SK-N-SH (cell line): ENCODE measurements around the gene SH2D3A. TPM values are rescaled to one million over a fixed set of nuclear protein-coding genes. Genes with fewer than 3 reads are reported as not detected.
"Not testable (repeated sequence)": the region's sequence is repeated elsewhere in the genome, so short reads cannot be mapped to it uniquely, and the experiment has no call there.

ENCODE experiments used
- CTCF ChIA-PET: fragments of 300-600, 350-600 bp; formaldehyde crosslinking; extraction: SDS; loops from one replicate; lab custom pipeline; 2021; lab: Yijun Ruan, JAX
- POLR2A ChIA-PET: fragments of 350-600 bp; sonication (Branson Sonifier 250); formaldehyde crosslinking; extraction: SDS; loops from one replicate; lab custom pipeline; 2020; ENCODE audit warnings: antibody characterized with exemption, inconsistent platforms; lab: Yijun Ruan, JAX
- DNase-seq: peaks from one replicate; pipeline ENCODE4 v3.0.0; 2012
- H2AFZ ChIP-seq: fragments of 200-600 bp; sonication (generic); 2 replicates; pipeline ENCODE4 v1.8.1; 2016; ENCODE audit warnings: antibody characterized with exemption, mild to moderate bottlenecking, low read depth
- H3F3A ChIP-seq: fragments of 200-600 bp; sonication (generic); replicated peaks from 2 replicates; pipeline ENCODE3; 2016; ENCODE audit warnings: antibody characterized with exemption, mild to moderate bottlenecking; ENCODE audit not compliant: insufficient read depth
- H3K27ac ChIP-seq, 2 experiments: fragments of 200-500 bp in 1 of 2; fragments of 200-600 bp in 1 of 2; sonication (Bioruptor generic) in 1 of 2; sonication (generic), shearing (Covaris generic) in 1 of 2; 2 replicates each; pipeline versions ENCODE4 v1.5.1 to v1.6.1; 2014 to 2016; ENCODE audit warnings: low read depth in 2 of 2, inconsistent platforms in 1 of 2, low read length in 1 of 2, mild to moderate bottlenecking in 1 of 2, mixed read lengths in 1 of 2
- H3K27me3 ChIP-seq: fragments of 200-600 bp; sonication (generic), shearing (Covaris generic); 2 replicates; pipeline ENCODE4 v1.6.1; 2016; ENCODE audit warnings: mixed run types; ENCODE audit not compliant: insufficient read depth
- H3K36me3 ChIP-seq, 2 experiments: fragments of 200-500 bp in 1 of 2; fragments of 200-600 bp in 1 of 2; sonication (Bioruptor generic) in 1 of 2; sonication (generic) in 1 of 2; replicated peaks in 1 of 2; 2 replicates each; pipeline versions ENCODE3 to v1.5.1; 2014 to 2016; ENCODE audit warnings: low read length in 1 of 2, mild to moderate bottlenecking in 1 of 2; ENCODE audit not compliant: insufficient read depth in 2 of 2, control insufficient read depth in 1 of 2
- H3K4me1 ChIP-seq, 2 experiments: fragments of 200-500 bp in 1 of 2; fragments of 200-600 bp in 1 of 2; sonication (Bioruptor generic) in 1 of 2; sonication (generic), shearing (Covaris generic) in 1 of 2; 2 replicates each; pipeline versions ENCODE4 v1.5.1 to v1.6.1; 2014 to 2016; ENCODE audit warnings: low read depth in 1 of 2, low read length in 1 of 2, mixed run types in 1 of 2; ENCODE audit not compliant: insufficient read depth in 2 of 2, control insufficient read depth in 1 of 2
- H3K4me2 ChIP-seq: fragments of 200-600 bp; sonication (generic), shearing (Covaris generic); 2 replicates; pipeline ENCODE4 v1.6.1; 2017; ENCODE audit warnings: mixed run types
- H3K4me3 ChIP-seq, 2 experiments: fragments of 200-500 bp in 1 of 2; fragments of 200-600 bp in 1 of 2; sonication (Bioruptor generic) in 1 of 2; sonication (generic), shearing (Covaris generic) in 1 of 2; 2 replicates each; pipeline versions ENCODE4 v1.5.1 to v1.8.1; 2014 to 2016; ENCODE audit warnings: low read depth in 2 of 2, inconsistent platforms in 1 of 2, low read length in 1 of 2, mild to moderate bottlenecking in 1 of 2, mixed read lengths in 1 of 2, moderate library complexity in 1 of 2
- H3K79me2 ChIP-seq: fragments of 200-600 bp; sonication (generic); 2 replicates; pipeline ENCODE4 v1.8.1; 2017; ENCODE audit warnings: mild to moderate bottlenecking; ENCODE audit not compliant: insufficient read depth
- H3K9ac ChIP-seq: fragments of 200-600 bp; sonication (generic); 2 replicates; pipeline ENCODE4 v1.6.1; 2017; ENCODE audit warnings: mixed run types
- H3K9me2 ChIP-seq: fragments of 200-600 bp; sonication (generic); 2 replicates; pipeline ENCODE4 v1.6.1; 2017; ENCODE audit warnings: mixed run types
- H3K9me3 ChIP-seq: fragments of 200-600 bp; sonication (generic); 2 replicates; pipeline ENCODE4 v1.6.1; 2017; ENCODE audit warnings: mixed run types, mild to moderate bottlenecking, moderate library complexity
- H4K20me1 ChIP-seq: fragments of 200-600 bp; sonication (generic); 2 replicates; pipeline ENCODE4 v1.6.1; 2017; ENCODE audit warnings: mild to moderate bottlenecking, mixed run types; ENCODE audit not compliant: insufficient read depth
- CHD2 ChIP-seq: fragments of 150-350 bp; IDR thresholded peaks from 2 replicates; pipeline ENCODE4 v1.6.1; 2018; ENCODE audit warnings: low read length; ENCODE audit not compliant: partially characterized antibody
- ELF1 ChIP-seq: IDR thresholded peaks from 2 replicates; pipeline ENCODE4 v1.4.0; 2012
- EP300 ChIP-seq, 2 experiments: IDR thresholded peaks; 2 replicates each; pipeline versions ENCODE4 v1.4.0 to v1.6.1; 2012; ENCODE audit warnings: borderline replicate concordance in 1 of 2, low read depth in 1 of 2, low read length in 1 of 2
- FOSL2 ChIP-seq: IDR thresholded peaks from 2 replicates; pipeline ENCODE4 v1.4.0; 2012; ENCODE audit warnings: low read depth, mild to moderate bottlenecking, moderate library complexity, borderline replicate concordance
- FOXJ3 ChIP-seq: sonication (generic); formaldehyde crosslinking; IDR thresholded peaks from 2 replicates; pipeline ENCODE4 v1.5.1; 2020; ENCODE audit warnings: mild to moderate bottlenecking, missing genetic modification reagents
- JUND ChIP-seq: IDR thresholded peaks from 2 replicates; pipeline ENCODE4 v1.4.0; 2012
- MEF2A ChIP-seq: IDR thresholded peaks from 2 replicates; pipeline ENCODE4 v1.4.0; 2012; ENCODE audit warnings: low read depth, borderline replicate concordance
- NRF1 ChIP-seq: IDR thresholded peaks from 2 replicates; pipeline ENCODE4 v1.6.1; 2012; ENCODE audit warnings: low read depth, mild to moderate bottlenecking, low read length
- RFX5 ChIP-seq: IDR thresholded peaks from 2 replicates; pipeline ENCODE4 v1.6.1; 2012; ENCODE audit warnings: mild to moderate bottlenecking, improper control_type of control experiment, low read length
- RXRA ChIP-seq: IDR thresholded peaks from 2 replicates; pipeline ENCODE4 v1.4.0; 2012; ENCODE audit warnings: low read depth, mild to moderate bottlenecking, borderline replicate concordance
- SIN3A ChIP-seq: IDR thresholded peaks from 2 replicates; pipeline ENCODE4 v1.6.1; 2012; ENCODE audit warnings: low read depth, mild to moderate bottlenecking, low read length, moderate library complexity, borderline replicate concordance
- TAF1 ChIP-seq: IDR thresholded peaks from 2 replicates; pipeline ENCODE4 v1.6.1; 2012; ENCODE audit warnings: low read depth, mild to moderate bottlenecking, low read length, moderate library complexity, borderline replicate concordance
- TCF12 ChIP-seq: IDR thresholded peaks from 2 replicates; pipeline ENCODE4 v1.4.0; 2012
- TEAD4 ChIP-seq: IDR thresholded peaks from 2 replicates; pipeline ENCODE4 v1.4.0; 2012; ENCODE audit warnings: mild to moderate bottlenecking, borderline replicate concordance; ENCODE audit not compliant: insufficient read depth
- WGBS: methylation state at CpG from one replicate; pipeline ENCODE4 v1.1.6; 2017; ENCODE audit warnings: low lambda C conversion rate; 5-methylcytosine and 5-hydroxymethylcytosine counted together
- polyA plus RNA-seq, 3 experiments: library from polyadenylated mRNA; depleted of rRNA; stranded (reverse); fragments of >200 nt; gene quantifications; 2 replicates each; pipeline ENCODE4 v1.2.3, GENCODE V29; 2012
- TF ChIP-seq, protein P1 (sequence below): IDR thresholded peaks from 2 replicates; pipeline ENCODE4 v1.4.0; 2012; ENCODE audit warnings: low read depth, borderline replicate concordance
- TF ChIP-seq, protein P2 (sequence below): IDR thresholded peaks from 2 replicates; pipeline ENCODE4 v1.4.0; 2012; ENCODE audit warnings: low read depth
- TF ChIP-seq, protein P3 (sequence below): fragments of 200-600 bp; sonication (generic); IDR thresholded peaks from 2 replicates; pipeline ENCODE4 v1.6.1; 2017; ENCODE audit warnings: antibody characterized with exemption, mild to moderate bottlenecking, moderate library complexity
- TF ChIP-seq, protein P4 (sequence below): IDR thresholded peaks from 2 replicates; pipeline ENCODE4; 2012

Gene SH2D3A
- polyA plus RNA-seq, 1 of the 3 experiments (the other 2 are of a cell fraction): 0.35 TPM

DNA sequence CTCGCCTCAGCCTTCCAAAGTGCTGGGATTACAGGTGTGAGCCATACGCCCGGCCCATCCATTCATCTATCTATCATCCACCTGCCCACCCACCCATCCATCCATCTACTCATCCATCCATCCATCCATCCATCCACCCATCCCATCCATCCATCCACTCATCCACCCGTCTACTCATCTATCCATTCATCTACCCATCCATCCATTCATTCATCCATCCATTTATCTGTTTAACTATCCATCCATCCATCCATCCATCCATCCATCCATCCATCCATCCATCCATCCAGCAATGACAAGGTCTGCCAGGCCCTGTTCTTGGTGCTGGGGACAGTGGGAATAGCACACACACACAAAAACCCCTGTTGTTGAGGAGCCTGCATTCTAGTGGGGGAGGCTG lies 9.8 kb upstream of the SH2D3A start:
- Histone ChIP-seq H4K20me1 (no peaks in the 10 kb centered on the region), H3K9ac (no peak overlapping the region), H3F3A (peaks cover 3% of the 10 kb centered on the region), H3K36me3 (no peaks in the 10 kb centered on the region), H3K9me3 (no peaks in the 10 kb centered on the region), H3K27me3 (peaks cover 6% of the 10 kb centered on the region; the same call in 1 of the 2 replicates), H3K27ac (no peak overlapping the region), H3K4me2 (no peak overlapping the region), H3K4me1 (no peaks in the 10 kb centered on the region; a peak in 1 of 4 replicates), H3K9me2 (no peaks in the 10 kb centered on the region), H3K79me2 (no peaks in the 10 kb centered on the region), H3K4me3 (no peak overlapping the region), H2AFZ (no peak overlapping the region)
- ChIA-PET CTCF (no interaction called here), POLR2A (no interaction called here)
- no peak for DNase-seq
- 19% methylated on average over 4 of the region's 4 CpGs for WGBS
- TF ChIP-seq, protein P1, sequence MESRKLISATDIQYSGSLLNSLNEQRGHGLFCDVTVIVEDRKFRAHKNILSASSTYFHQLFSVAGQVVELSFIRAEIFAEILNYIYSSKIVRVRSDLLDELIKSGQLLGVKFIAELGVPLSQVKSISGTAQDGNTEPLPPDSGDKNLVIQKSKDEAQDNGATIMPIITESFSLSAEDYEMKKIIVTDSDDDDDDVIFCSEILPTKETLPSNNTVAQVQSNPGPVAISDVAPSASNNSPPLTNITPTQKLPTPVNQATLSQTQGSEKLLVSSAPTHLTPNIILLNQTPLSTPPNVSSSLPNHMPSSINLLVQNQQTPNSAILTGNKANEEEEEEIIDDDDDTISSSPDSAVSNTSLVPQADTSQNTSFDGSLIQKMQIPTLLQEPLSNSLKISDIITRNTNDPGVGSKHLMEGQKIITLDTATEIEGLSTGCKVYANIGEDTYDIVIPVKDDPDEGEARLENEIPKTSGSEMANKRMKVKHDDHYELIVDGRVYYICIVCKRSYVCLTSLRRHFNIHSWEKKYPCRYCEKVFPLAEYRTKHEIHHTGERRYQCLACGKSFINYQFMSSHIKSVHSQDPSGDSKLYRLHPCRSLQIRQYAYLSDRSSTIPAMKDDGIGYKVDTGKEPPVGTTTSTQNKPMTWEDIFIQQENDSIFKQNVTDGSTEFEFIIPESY: no peak
- TF ChIP-seq MEF2A (no peak), SIN3A (no peak), FOXJ3 (CRISPR knock-in tag) (no peak), NRF1 (no peak), RXRA (no peak), EP300 (IDR thresholded peaks at IDR 0.05; ENCODE audit: borderline replicate concordance in 1 of 2, low read depth in 1 of 2, low read length in 1 of 2) (no peak), TCF12 (no peak), JUND (no peak), ELF1 (no peak), TAF1 (no peak), TEAD4 (no peak), RFX5 (no peak), CHD2 (no peak), FOSL2 (no peak)
- TF ChIP-seq, protein P2, sequence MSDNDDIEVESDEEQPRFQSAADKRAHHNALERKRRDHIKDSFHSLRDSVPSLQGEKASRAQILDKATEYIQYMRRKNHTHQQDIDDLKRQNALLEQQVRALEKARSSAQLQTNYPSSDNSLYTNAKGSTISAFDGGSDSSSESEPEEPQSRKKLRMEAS: no peak
- TF ChIP-seq, protein P3, sequence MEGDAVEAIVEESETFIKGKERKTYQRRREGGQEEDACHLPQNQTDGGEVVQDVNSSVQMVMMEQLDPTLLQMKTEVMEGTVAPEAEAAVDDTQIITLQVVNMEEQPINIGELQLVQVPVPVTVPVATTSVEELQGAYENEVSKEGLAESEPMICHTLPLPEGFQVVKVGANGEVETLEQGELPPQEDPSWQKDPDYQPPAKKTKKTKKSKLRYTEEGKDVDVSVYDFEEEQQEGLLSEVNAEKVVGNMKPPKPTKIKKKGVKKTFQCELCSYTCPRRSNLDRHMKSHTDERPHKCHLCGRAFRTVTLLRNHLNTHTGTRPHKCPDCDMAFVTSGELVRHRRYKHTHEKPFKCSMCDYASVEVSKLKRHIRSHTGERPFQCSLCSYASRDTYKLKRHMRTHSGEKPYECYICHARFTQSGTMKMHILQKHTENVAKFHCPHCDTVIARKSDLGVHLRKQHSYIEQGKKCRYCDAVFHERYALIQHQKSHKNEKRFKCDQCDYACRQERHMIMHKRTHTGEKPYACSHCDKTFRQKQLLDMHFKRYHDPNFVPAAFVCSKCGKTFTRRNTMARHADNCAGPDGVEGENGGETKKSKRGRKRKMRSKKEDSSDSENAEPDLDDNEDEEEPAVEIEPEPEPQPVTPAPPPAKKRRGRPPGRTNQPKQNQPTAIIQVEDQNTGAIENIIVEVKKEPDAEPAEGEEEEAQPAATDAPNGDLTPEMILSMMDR: no peak
- TF ChIP-seq, protein P4, sequence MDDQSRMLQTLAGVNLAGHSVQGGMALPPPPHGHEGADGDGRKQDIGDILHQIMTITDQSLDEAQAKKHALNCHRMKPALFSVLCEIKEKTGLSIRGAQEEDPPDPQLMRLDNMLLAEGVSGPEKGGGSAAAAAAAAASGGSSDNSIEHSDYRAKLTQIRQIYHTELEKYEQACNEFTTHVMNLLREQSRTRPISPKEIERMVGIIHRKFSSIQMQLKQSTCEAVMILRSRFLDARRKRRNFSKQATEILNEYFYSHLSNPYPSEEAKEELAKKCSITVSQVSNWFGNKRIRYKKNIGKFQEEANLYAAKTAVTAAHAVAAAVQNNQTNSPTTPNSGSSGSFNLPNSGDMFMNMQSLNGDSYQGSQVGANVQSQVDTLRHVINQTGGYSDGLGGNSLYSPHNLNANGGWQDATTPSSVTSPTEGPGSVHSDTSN: no peak

DNA sequence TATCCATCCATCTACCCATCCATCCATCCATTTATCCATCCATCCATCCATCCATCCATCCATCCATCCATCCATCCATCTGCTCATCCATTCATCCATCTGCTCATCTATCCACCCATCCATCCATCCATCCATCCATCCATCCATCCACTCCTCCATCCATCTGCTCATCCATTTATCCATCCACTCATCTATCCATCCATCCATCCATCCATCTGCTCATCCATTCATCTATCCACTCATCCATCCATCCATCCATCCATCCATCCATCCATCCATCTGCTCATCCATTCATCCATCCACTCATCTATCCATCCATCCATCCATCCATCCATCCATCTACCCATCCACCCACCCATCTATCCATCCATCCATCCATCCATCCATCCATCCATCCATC lies 8.8 kb upstream of the SH2D3A start:
- CTCF ChIA-PET: not testable (repeated sequence)

More for the DNA sequence above, 8.8 kb upstream of the SH2D3A start:
- H4K20me1 ChIP-seq, H3K9me2 ChIP-seq, H3K4me3 ChIP-seq, H3K4me2 ChIP-seq, H3K4me1 ChIP-seq, H3K9me3 ChIP-seq, H3K27ac ChIP-seq, H3K27me3 ChIP-seq, POLR2A ChIA-PET, H3K36me3 ChIP-seq, H3K9ac ChIP-seq, H2AFZ ChIP-seq, H3F3A ChIP-seq, DNase-seq, H3K79me2 ChIP-seq: not testable (repeated sequence)
